Measurements from ENCODE around the gene TGFBR2.

DNA sequence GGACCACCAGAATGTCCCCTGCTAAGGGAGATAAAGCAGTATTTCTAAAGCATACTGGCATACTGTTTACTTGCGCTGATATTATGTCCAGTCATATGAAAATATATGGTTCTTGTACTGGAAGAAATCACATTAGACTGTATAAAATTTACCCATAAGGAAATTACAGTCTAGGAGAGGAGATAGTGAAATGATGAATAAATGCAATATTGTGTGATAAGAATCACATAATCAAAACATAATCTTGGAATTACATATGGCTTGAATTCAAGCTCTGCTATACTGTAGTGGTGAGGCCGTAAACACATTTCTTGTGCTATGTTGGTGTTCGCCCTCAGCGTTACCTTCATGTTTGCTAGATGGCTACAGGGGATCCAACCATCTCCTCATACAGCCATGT lies 20.7 kb upstream of the TGFBR2 start:
- TF ChIP-seq POLR2AphosphoS5 (IDR thresholded peaks at IDR 0.05; ENCODE audit: low read depth): no peak
- TF ChIP-seq, protein P1, sequence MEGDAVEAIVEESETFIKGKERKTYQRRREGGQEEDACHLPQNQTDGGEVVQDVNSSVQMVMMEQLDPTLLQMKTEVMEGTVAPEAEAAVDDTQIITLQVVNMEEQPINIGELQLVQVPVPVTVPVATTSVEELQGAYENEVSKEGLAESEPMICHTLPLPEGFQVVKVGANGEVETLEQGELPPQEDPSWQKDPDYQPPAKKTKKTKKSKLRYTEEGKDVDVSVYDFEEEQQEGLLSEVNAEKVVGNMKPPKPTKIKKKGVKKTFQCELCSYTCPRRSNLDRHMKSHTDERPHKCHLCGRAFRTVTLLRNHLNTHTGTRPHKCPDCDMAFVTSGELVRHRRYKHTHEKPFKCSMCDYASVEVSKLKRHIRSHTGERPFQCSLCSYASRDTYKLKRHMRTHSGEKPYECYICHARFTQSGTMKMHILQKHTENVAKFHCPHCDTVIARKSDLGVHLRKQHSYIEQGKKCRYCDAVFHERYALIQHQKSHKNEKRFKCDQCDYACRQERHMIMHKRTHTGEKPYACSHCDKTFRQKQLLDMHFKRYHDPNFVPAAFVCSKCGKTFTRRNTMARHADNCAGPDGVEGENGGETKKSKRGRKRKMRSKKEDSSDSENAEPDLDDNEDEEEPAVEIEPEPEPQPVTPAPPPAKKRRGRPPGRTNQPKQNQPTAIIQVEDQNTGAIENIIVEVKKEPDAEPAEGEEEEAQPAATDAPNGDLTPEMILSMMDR (conservative IDR thresholded peaks at IDR 0.05; ENCODE audit: low read depth in 2 of 2): no peak

All from GM23338 (cell line).